Measurements from ENCODE around the gene SLC1A7. TPM values are rescaled to one million over a fixed set of nuclear protein-coding genes. Genes with fewer than 3 reads are reported as not detected.

SLC1A7 gene
- total and polyA plus RNA-seq, 7 donors: 0.16 to 1.6 (median 0.85) TPM; not detected in 1

DNA sequence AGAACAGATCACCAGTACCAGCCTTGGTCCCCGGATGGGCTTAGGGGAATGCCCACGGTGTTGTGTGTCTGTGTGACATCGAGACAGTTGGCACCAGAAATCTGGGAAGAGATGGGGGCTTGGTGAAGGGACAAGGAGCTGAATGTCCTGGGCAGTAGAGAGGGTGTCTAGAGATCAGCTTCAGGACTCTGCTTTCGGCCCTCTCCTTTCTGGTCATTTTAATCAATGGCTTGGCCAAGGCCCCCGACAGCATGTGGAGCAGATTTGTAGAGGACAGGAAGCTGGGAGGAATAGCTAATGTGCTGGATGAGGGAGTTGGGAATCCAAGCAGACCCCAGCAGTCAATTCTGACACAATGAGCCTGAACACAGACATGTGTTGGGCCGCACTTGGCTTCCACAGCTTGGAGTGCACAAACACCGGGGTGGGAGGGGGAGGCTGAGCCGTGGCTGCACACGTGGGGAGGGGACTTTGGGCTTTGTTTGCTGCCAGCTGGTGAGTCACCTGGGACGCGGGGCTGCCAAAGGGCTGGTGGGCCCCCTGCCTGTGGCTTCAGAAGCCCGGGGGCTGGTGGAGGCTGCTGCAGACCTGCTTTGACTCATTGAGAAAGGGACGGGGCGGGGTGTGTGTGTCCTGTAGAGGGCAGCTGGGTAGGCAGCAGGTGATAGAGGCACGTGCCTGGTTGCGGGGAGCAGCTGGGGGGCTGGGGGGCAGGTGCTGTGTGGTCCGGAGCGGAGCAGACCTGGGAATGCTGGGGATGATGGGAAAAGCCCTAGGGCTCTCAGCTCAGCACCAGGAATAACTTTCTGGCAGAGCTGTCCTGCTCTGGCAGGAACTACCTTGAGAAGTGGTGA is 20.9 kb downstream of the SLC1A7 start:
- intact Hi-C loops (cut with DNase I): no loop called here
- peak; percentile 90 for DNase-seq
- TF ChIP-seq EP300 (IDR thresholded peaks at IDR 0.05) (peak in 1 of 4 donors; percentile 5), POLR2AphosphoS5 (IDR thresholded peaks at IDR 0.05) (peak in 3 of 4 donors; percentile 17 to 69 (median 36)), POLR2A (IDR thresholded peaks at IDR 0.05) (no peak)
- TF ChIP-seq, protein P1, sequence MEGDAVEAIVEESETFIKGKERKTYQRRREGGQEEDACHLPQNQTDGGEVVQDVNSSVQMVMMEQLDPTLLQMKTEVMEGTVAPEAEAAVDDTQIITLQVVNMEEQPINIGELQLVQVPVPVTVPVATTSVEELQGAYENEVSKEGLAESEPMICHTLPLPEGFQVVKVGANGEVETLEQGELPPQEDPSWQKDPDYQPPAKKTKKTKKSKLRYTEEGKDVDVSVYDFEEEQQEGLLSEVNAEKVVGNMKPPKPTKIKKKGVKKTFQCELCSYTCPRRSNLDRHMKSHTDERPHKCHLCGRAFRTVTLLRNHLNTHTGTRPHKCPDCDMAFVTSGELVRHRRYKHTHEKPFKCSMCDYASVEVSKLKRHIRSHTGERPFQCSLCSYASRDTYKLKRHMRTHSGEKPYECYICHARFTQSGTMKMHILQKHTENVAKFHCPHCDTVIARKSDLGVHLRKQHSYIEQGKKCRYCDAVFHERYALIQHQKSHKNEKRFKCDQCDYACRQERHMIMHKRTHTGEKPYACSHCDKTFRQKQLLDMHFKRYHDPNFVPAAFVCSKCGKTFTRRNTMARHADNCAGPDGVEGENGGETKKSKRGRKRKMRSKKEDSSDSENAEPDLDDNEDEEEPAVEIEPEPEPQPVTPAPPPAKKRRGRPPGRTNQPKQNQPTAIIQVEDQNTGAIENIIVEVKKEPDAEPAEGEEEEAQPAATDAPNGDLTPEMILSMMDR (IDR thresholded peaks at IDR 0.05): no peak
- no peaks in the 10 kb centered on the region for H3K9me3 ChIP-seq
- H3K4me1 ChIP-seq: peaks cover 0 to 61% (median 58%) of the 10 kb centered on the region in 4 donors
- H3K27me3 ChIP-seq: no peaks in the 10 kb centered on the region
- WGBS, 2 donors: 51 to 53% methylated on average over 17 to 18 of the region's 18 CpGs
- H3K36me3 ChIP-seq: no peaks in the 10 kb centered on the region
- peak overlapping the region; percentile 67 to 82 (median 73) for H3K27ac ChIP-seq
- no peak overlapping the region for H3K4me3 ChIP-seq

DNA sequence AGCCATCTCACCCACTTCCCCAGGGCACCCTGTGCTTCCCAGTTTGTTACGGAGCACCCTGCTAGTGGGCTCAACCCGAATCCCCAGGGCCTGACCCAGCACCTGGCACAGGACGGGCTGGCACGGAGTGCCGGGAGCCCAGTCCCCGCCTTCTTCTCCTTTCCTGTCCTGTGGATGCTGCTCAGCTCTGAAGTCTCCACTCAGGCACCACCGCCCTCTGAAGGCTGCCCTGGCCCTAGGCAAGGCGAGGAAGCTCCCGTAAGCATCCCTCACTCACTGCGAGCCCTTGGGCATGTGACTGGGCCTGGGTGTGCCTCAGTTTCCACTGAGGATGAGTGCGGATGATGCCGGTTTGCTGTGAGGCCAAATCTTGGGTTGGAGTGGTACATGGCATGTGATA is 21.8 kb downstream of the SLC1A7 start:
- no peak for TF ChIP-seq POLR2AphosphoS5 (IDR thresholded peaks at IDR 0.05)
- TF ChIP-seq EP300 (IDR thresholded peaks at IDR 0.05): no peak
- no peak for TF ChIP-seq POLR2A (IDR thresholded peaks at IDR 0.05)
- TF ChIP-seq, protein P1 (IDR thresholded peaks at IDR 0.05): no peak
- H3K4me3 ChIP-seq: no peak overlapping the region
- H3K27ac ChIP-seq: peak overlapping the region in 2 of 4 donors; percentile 67 to 82
- no peaks in the 10 kb centered on the region for H3K9me3 ChIP-seq
- H3K36me3 ChIP-seq: no peaks in the 10 kb centered on the region
- H3K27me3 ChIP-seq: no peaks in the 10 kb centered on the region
- intact Hi-C loops (cut with DNase I): no loop called here
- H3K4me1 ChIP-seq: peaks cover 0 to 61% (median 54%) of the 10 kb centered on the region in 4 donors
- no peak for DNase-seq
- WGBS, 2 donors: 83 to 84% methylated on average over 12 of the region's 12 CpGs

DNA sequence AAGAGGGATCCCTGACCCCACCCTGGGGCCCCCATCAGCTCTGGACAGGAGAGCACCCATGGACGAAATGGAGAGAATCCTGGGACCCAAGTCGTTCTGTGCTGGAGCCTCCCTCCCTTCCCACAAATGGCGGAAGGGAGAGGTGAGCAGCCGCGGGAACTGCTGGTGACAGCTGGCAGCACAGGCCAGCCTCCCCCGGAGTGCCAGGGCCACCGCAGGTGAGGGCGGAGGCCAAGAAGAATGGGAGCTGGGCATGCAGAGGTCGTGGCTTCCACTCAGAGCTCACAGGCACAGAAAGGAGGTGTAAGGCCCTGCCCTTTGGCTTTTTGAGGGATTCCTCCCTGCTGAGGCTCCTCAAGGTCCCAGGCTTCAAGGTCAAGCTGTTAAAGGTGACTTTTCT is 24.6 kb downstream of the SLC1A7 start:
- Histone ChIP-seq H3K27ac (no peak overlapping the region), H3K36me3 (no peaks in the 10 kb centered on the region), H3K4me3 (no peak overlapping the region), H3K4me1 (peaks cover 0 to 44% (median 29%) of the 10 kb centered on the region in 4 donors), H3K9me3 (no peaks in the 10 kb centered on the region), H3K27me3 (no peaks in the 10 kb centered on the region)
- no peak for DNase-seq
- TF ChIP-seq EP300 (IDR thresholded peaks at IDR 0.05) (no peak), POLR2A (IDR thresholded peaks at IDR 0.05) (no peak), POLR2AphosphoS5 (IDR thresholded peaks at IDR 0.05) (no peak)
- TF ChIP-seq, protein P1 (IDR thresholded peaks at IDR 0.05): no peak
- intact Hi-C loops (cut with DNase I): no loop called here
- WGBS, 2 donors: 91% methylated on average over 9 of the region's 9 CpGs

DNA sequence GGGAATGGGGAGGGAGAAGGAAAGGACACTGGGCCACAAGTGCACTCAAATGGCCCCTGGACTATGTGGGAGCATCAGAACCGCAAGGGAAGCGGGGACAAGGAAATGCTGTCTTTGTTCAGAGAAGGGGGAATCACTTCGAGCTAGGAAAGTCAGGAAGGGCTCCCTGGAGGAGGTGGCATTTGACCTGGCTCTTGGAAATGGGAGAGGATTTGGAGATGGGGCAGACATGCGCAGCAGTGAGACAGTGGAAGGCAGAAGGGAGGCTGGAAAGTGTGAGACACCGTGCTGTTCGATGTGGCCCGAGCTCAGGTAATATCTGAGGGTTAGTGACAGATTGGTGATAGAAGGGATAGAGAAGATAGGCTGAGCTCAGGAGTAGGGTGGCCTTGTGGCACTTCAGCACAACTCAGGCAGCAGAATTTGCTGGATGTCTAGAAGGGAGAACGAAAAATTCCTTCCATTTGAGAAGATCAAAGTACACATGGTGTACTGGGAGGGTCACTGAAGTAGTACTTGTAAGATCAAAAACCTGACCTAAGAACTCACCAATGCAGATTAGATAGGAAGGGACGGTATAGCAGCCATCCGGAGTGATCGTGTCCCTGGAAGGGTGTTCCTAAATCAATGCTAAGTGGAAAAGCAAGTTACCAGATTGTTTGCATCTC is 25.4 kb downstream of the SLC1A7 start:
- Histone ChIP-seq H3K4me1 (peaks cover 0 to 40% (median 21%) of the 10 kb centered on the region in 4 donors), H3K36me3 (no peaks in the 10 kb centered on the region), H3K27me3 (no peaks in the 10 kb centered on the region), H3K9me3 (peaks cover 0 to 3% (median 0%) of the 10 kb centered on the region in 4 donors), H3K27ac (peak overlapping the region in 1 of 4 donors; percentile 20), H3K4me3 (no peak overlapping the region)
- intact Hi-C loops (cut with DNase I): no loop called here
- TF ChIP-seq POLR2AphosphoS5 (IDR thresholded peaks at IDR 0.05) (no peak), POLR2A (IDR thresholded peaks at IDR 0.05) (no peak), EP300 (IDR thresholded peaks at IDR 0.05) (no peak)
- TF ChIP-seq, protein P1 (IDR thresholded peaks at IDR 0.05): no peak
- 86 to 89% methylated on average over 11 of the region's 11 CpGs for WGBS, 2 donors
- no peak for DNase-seq

Measured in sigmoid colon (tissue), 7 donors.